HG03045 (cell line): Measurements from ENCODE around the gene SPEM3.

Experiments used
- ATAC-seq: cut with Tn5 transposase; IDR thresholded peaks from one replicate; pipeline ENCODE4 v1.9.1; 2021; ENCODE audit warnings: mild to moderate bottlenecking, moderate library complexity; ENCODE audit not compliant: unreplicated experiment

SPEM3 gene

GRCh38 chr17:7428557-7428956 lies at the start of gene SPEM3:
Gene SPEM3 (plus strand): TSS chr17:7428857. CDS start chr17:7428903, 46 bp downstream.
- ATAC-seq, result no peak

- no peak for ATAC-seq
Measured at GRCh38 chr17:7379134-7379533, 49.5 kb upstream of the SPEM3 start.

- ATAC-seq, result no peak
Measured at GRCh38 chr17:7380321-7380720, 48.3 kb upstream of the SPEM3 start.

- ATAC-seq, result no peak
Measured at GRCh38 chr17:7380855-7381683, 47.6 kb upstream of the SPEM3 start, which contains the start of gene TNK1. Gene TNK1 (plus strand): TSS chr17:7381089. CDS start chr17:7382927, 1,838 bp downstream.

- ATAC-seq, result no peak
Measured at GRCh38 chr17:7382901-7383300, 45.8 kb upstream of the SPEM3 start.

GRCh38 chr17:7383371-7383741 lies 45.3 kb upstream of the SPEM3 start:
- ATAC-seq, result no peak

- peak; percentile 63 for ATAC-seq
Measured at GRCh38 chr17:7383742-7384488, 44.7 kb upstream of the SPEM3 start.

GRCh38 chr17:7384489-7385081 lies 44.1 kb upstream of the SPEM3 start:
- no peak for ATAC-seq

GRCh38 chr17:7388856-7389255 lies 39.8 kb upstream of the SPEM3 start:
- ATAC-seq, result no peak

- no peak for ATAC-seq
Measured at GRCh38 chr17:7389924-7390910, 38.4 kb upstream of the SPEM3 start.

GRCh38 chr17:7391307-7391706 lies 37.4 kb upstream of the SPEM3 start:
- ATAC-seq, result no peak

- ATAC-seq, result no peak
Measured at GRCh38 chr17:7392696-7393612, 35.7 kb upstream of the SPEM3 start.

GRCh38 chr17:7393613-7394451 lies 34.8 kb upstream of the SPEM3 start:
- ATAC-seq, result peak; percentile 54

GRCh38 chr17:7394452-7395191 lies 34.0 kb upstream of the SPEM3 start, which contains the start of gene PLSCR3:
Gene PLSCR3 (minus strand): TSS chr17:7394525. CDS start chr17:7394110, 415 bp downstream.
- ATAC-seq, result peak; percentile 71

GRCh38 chr17:7396147-7396546 lies 32.5 kb upstream of the SPEM3 start:
- no peak for ATAC-seq

- no peak for ATAC-seq
Measured at GRCh38 chr17:7398612-7399011, 30.0 kb upstream of the SPEM3 start.

- ATAC-seq, result no peak
Measured at GRCh38 chr17:7403043-7403726, 25.5 kb upstream of the SPEM3 start.
